Endothelial cell of umbilical vein (primary cell): Measurements from ENCODE around the gene DPEP2. TPM values are rescaled to one million over a fixed set of nuclear protein-coding genes. Genes with fewer than 3 reads are reported as not detected.

Experiments
- BruUV-seq: library from RNA; stranded (reverse); fragments of 400-500 nt; replicated peaks from 2 replicates; lab custom pipeline; 2021; lab: Mats Ljungman, UMichigan
- CTCF ChIA-PET: fragments of 300-600, 350-600 bp; sonication (Branson Sonifier 250); formaldehyde crosslinking; loops from one replicate; lab custom pipeline; 2021; ENCODE audit warnings: antibody characterized with exemption, inconsistent platforms; lab: Charles Lee
- POLR2A ChIA-PET: fragments of 300-600, 350-600 bp; sonication (Branson Sonifier 250); formaldehyde crosslinking; loops from one replicate; lab custom pipeline; 2021; ENCODE audit warnings: antibody characterized with exemption, inconsistent platforms; lab: Charles Lee
- DNase-seq: peaks from one replicate; pipeline ENCODE4 v3.0.0-alpha.2; 2011; ENCODE audit warnings: low read depth, low spot score
- FAIRE-seq: peaks from 2 replicates; lab custom pipeline; 2011; peaks lifted over from hg19 to GRCh38; lab: Jason Lieb, UNC
- H2AFZ ChIP-seq: 2 replicates; pipeline ENCODE4 v1.6.0; 2012; ENCODE audit warnings: low read depth, low read length, control low read depth, inconsistent platforms
- H3K27ac ChIP-seq: 2 replicates; pipeline ENCODE4 v1.5.1; 2011; ENCODE audit warnings: low read depth, mild to moderate bottlenecking, control low read depth, low read length, moderate library complexity; ENCODE audit not compliant: insufficient read depth
- H3K27me3 ChIP-seq, 2 experiments: 2 replicates each; pipeline versions ENCODE4 v1.6.0 to v1.6.1; 2011; ENCODE audit warnings: low read length in 2 of 2, mixed read lengths in 1 of 2; ENCODE audit not compliant: control insufficient read depth in 2 of 2, insufficient read depth in 2 of 2
- H3K36me3 ChIP-seq, 2 experiments: 2 replicates in 1 of 2; 3 replicates in 1 of 2; pipeline ENCODE4 v1.5.1; 2011; ENCODE audit warnings: low read length in 2 of 2, mild to moderate bottlenecking in 1 of 2, moderate library complexity in 1 of 2; ENCODE audit not compliant: control insufficient read depth in 2 of 2, insufficient read depth in 2 of 2; ENCODE audit errors: extremely low read depth in 1 of 2
- H3K4me1 ChIP-seq: 3 replicates; pipeline ENCODE4 v1.5.1; 2011; ENCODE audit warnings: mild to moderate bottlenecking, low read length; ENCODE audit not compliant: control insufficient read depth, insufficient read depth; ENCODE audit errors: extremely low read depth
- H3K4me2 ChIP-seq: 2 replicates; pipeline ENCODE4 v1.6.1; 2011; ENCODE audit warnings: low read length, control low read depth, mixed read lengths; ENCODE audit not compliant: insufficient read depth
- H3K4me3 ChIP-seq, 3 experiments: fragments of 200-600 bp in 1 of 3; sonication (generic), shearing (Covaris generic) in 1 of 3; replicated peaks in 1 of 3; 2 replicates each; pipeline ENCODE4 v1.5.1; 2011 to 2016; ENCODE audit warnings: control low read depth in 3 of 3, low read length in 3 of 3, mild to moderate bottlenecking in 2 of 3, inconsistent platforms in 1 of 3, low read depth in 1 of 3, moderate library complexity in 1 of 3; ENCODE audit not compliant: insufficient read depth in 1 of 3
- H3K79me2 ChIP-seq: 2 replicates; pipeline ENCODE4 v1.6.0; 2012; ENCODE audit warnings: low read length, inconsistent platforms; ENCODE audit not compliant: control insufficient read depth, insufficient read depth
- H3K9ac ChIP-seq: replicated peaks from 2 replicates; pipeline ENCODE3; 2011; ENCODE audit warnings: low read length, control low read depth; ENCODE audit not compliant: insufficient read depth; ENCODE audit errors: extremely low read depth
- H3K9me1 ChIP-seq: replicated peaks from 3 replicates; pipeline ENCODE4 v1.6.0; 2011; ENCODE audit warnings: mild to moderate bottlenecking, low read length; ENCODE audit not compliant: control insufficient read depth, insufficient read depth; ENCODE audit errors: extremely low read depth
- H3K9me3 ChIP-seq: replicated peaks from 2 replicates; pipeline ENCODE4 v1.5.1; 2012; ENCODE audit warnings: low read length, inconsistent platforms; ENCODE audit not compliant: control insufficient read depth, insufficient read depth
- H4K20me1 ChIP-seq: replicated peaks from 2 replicates; pipeline ENCODE3; 2011; ENCODE audit warnings: mild to moderate bottlenecking, low read length; ENCODE audit not compliant: control insufficient read depth, insufficient read depth; ENCODE audit errors: extremely low read depth
- EZH2 ChIP-seq: IDR thresholded peaks from 2 replicates; pipeline ENCODE4 v1.6.1; 2012; ENCODE audit warnings: borderline replicate concordance, low read depth, mild to moderate bottlenecking, moderate library complexity, low read length, inconsistent platforms; ENCODE audit not compliant: severe bottlenecking
- FOS ChIP-seq: IDR thresholded peaks from 2 replicates; pipeline ENCODE4 v1.6.1; 2011; ENCODE audit warnings: mild to moderate bottlenecking, low read length, moderate library complexity, borderline replicate concordance; ENCODE audit not compliant: insufficient read depth
- GATA2 ChIP-seq: IDR thresholded peaks from 2 replicates; pipeline ENCODE4 v1.7.0; 2011; ENCODE audit warnings: low read depth, mild to moderate bottlenecking, moderate library complexity, mixed read lengths, low read length; ENCODE audit not compliant: insufficient read length, insufficient read depth
- JUN ChIP-seq: IDR thresholded peaks from 2 replicates; pipeline ENCODE4 v1.6.1; 2011; ENCODE audit warnings: borderline replicate concordance, low read depth; ENCODE audit not compliant: insufficient read length, insufficient read depth
- MYC ChIP-seq: IDR thresholded peaks from one replicate; pipeline ENCODE4 v1.6.1; 2011; ENCODE audit warnings: mild to moderate bottlenecking, low read depth, low read length
- POLR2A ChIP-seq: IDR thresholded peaks from 2 replicates; pipeline ENCODE4 v1.6.1; 2012; ENCODE audit warnings: low read depth, mild to moderate bottlenecking, control low read depth, low read length
- POLR2AphosphoS5 ChIP-seq: IDR thresholded peaks from 2 replicates; pipeline ENCODE4 v1.6.1; 2012; ENCODE audit warnings: low read depth, mild to moderate bottlenecking, control low read depth, low read length, moderate library complexity; ENCODE audit not compliant: insufficient read depth
- dilution Hi-C: fragments of 300-500 bp; cut with MboI; formaldehyde crosslinking; loops from one replicate; pipeline ENCODE4 v1.15.0; 2019; ENCODE audit warnings: low sequenced_read_pairs; ENCODE audit not compliant: extremely low pct_ligation_motif_present
- intact Hi-C: fragments of 100-400 bp; cut with micrococcal nuclease; formaldehyde crosslinking; loops from one replicate; pipeline ENCODE4 v1.10.0; 2022
- polyA plus RNA-seq, 4 experiments: library from polyadenylated mRNA; depleted of rRNA in 3 of 4; stranded (reverse) in 3 of 4; unstranded in 1 of 4; fragments of >200 nt; gene quantifications; 2 replicates each; pipeline versions ENCODE4 v1.2.1 to v1.2.3, GENCODE V29; 2011 to 2012; ENCODE audit warnings: missing spikeins in 1 of 4
- total RNA-seq: library from RNA; stranded (reverse); gene quantifications from 2 replicates; pipeline ENCODE4 v1.2.3, GENCODE V29; 2021
- TF ChIP-seq, protein P1 (sequence below): IDR thresholded peaks from 2 replicates; pipeline ENCODE4 v1.6.1; 2011; ENCODE audit not compliant: insufficient read depth, insufficient read length
- TF ChIP-seq, protein P2 (sequence below), 2 donors: IDR thresholded peaks; 1 replicate in 1 of 2; 2 replicates in 1 of 2; pipeline ENCODE4 v1.5.1; 2011; ENCODE audit warnings: low read length in 2 of 2, mild to moderate bottlenecking in 2 of 2, moderate library complexity in 2 of 2, control low read depth in 1 of 2, inconsistent platforms in 1 of 2, low read depth in 1 of 2; ENCODE audit not compliant: insufficient read depth in 1 of 2; ENCODE audit errors: extremely low read depth in 1 of 2

Gene DPEP2
- total and polyA plus RNA-seq, 2 donors (not counting 3 experiments of a cell fraction or from before 2014, with no cell fraction given), result 0.27 to 1.8 TPM

DNA sequence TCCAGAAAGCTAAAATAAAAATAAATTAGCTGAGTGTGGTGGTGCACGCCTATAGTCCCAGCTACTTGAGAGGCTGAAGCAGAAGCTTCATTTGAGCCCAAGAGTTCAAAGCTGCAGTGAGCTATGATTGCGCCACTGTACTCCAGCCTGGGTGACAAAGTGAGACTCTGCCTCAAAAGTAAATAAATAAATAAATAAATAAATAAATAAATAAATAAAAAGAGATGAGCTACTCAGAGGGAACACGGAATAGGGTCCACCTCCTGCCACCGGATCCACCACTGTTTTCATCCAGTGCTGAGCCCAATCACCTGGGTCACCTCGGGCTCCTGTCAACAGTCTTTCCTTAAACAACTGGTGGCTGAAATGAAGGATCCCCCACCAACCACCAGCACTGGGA is 12.3 kb downstream of the DPEP2 start:
- Histone ChIP-seq H3K9ac (no peak overlapping the region), H3K9me3 (no peaks in the 10 kb centered on the region), H3K79me2 (no peaks in the 10 kb centered on the region), H3K4me1 (peaks cover 17% of the 10 kb centered on the region), H3K9me1 (no peaks in the 10 kb centered on the region), H3K36me3 (no peaks in the 10 kb centered on the region), H3K27me3 (no peaks in the 10 kb centered on the region), H4K20me1 (no peaks in the 10 kb centered on the region), H3K4me3 (no peak overlapping the region), H3K4me2 (no peak overlapping the region), H2AFZ (peak overlapping the region; percentile 82), H3K27ac (no peak overlapping the region)
- POLR2A ChIA-PET, result no interaction called here
- CTCF ChIA-PET, result interaction anchor here (0.8 to 4.9 kb wide), 3 partner anchors 9 to 54 kb away, joined by 4 to 23 read pairs (median 4); no protein-coding TSS in a partner anchor
- dilution Hi-C loops (no loop called here), intact Hi-C loops (no loop called here)
- TF ChIP-seq POLR2A (no peak), EZH2 (no peak), JUN (no peak), POLR2AphosphoS5 (no peak), MYC (no peak), FOS (no peak), GATA2 (no peak)
- TF ChIP-seq, protein P1, sequence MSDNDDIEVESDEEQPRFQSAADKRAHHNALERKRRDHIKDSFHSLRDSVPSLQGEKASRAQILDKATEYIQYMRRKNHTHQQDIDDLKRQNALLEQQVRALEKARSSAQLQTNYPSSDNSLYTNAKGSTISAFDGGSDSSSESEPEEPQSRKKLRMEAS, result no peak
- TF ChIP-seq, protein P2, sequence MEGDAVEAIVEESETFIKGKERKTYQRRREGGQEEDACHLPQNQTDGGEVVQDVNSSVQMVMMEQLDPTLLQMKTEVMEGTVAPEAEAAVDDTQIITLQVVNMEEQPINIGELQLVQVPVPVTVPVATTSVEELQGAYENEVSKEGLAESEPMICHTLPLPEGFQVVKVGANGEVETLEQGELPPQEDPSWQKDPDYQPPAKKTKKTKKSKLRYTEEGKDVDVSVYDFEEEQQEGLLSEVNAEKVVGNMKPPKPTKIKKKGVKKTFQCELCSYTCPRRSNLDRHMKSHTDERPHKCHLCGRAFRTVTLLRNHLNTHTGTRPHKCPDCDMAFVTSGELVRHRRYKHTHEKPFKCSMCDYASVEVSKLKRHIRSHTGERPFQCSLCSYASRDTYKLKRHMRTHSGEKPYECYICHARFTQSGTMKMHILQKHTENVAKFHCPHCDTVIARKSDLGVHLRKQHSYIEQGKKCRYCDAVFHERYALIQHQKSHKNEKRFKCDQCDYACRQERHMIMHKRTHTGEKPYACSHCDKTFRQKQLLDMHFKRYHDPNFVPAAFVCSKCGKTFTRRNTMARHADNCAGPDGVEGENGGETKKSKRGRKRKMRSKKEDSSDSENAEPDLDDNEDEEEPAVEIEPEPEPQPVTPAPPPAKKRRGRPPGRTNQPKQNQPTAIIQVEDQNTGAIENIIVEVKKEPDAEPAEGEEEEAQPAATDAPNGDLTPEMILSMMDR (IDR thresholded peaks at IDR 0.05; ENCODE audit: extremely low read depth in 1 of 2, insufficient read depth in 1 of 2, low read depth in 1 of 2, low read length in 2 of 2), result no peak
- no peak for DNase-seq
- BruUV-seq, result no TSS peak
- FAIRE-seq, result no peak
